NCI-H524 (cell line): ENCODE results near the gene LYZL1.
"Not testable (repeated sequence)": the region's sequence is repeated elsewhere in the genome, so short reads cannot be mapped to it uniquely, and the experiment has no call there.

Experiments
- DNase-seq, 2 experiments: peaks; one replicate each; lab custom pipeline; 2025; lab: John Stamatoyannopoulos, UW

The LYZL1 gene

DNA sequence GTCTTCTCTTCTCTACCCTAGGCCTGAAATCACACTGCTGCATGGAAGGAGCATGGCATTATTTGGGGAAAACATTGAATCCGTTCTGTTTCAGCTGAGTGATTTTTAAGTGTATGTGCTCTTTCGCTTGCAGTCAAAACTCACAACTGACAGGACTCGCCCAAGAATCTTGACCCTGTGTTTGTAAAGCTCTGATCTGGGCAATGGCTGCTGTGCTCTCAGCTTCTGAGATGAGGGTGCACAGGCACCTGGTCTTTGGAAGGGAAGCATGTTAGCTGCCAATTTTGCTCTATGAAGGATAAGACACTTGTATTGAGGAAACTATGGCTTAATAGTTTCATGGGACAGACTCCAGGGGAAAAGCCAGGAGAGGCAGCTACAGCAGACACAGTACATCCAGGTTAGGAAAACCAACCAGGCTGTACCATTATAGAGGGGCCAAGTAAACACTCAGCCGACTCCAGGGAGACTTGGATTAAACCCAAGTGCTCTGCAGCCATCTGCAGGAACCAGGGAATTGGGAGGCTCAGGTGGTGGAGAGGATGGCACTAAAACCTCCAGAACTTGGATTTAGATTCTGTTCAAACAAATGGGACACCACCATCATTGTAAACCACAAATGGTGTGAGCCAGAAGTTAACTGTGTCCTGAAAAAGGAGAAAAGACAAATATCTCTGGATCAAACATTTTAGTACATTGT is 43.3 kb downstream of the LYZL1 start:
- DNase-seq = no peak

DNA sequence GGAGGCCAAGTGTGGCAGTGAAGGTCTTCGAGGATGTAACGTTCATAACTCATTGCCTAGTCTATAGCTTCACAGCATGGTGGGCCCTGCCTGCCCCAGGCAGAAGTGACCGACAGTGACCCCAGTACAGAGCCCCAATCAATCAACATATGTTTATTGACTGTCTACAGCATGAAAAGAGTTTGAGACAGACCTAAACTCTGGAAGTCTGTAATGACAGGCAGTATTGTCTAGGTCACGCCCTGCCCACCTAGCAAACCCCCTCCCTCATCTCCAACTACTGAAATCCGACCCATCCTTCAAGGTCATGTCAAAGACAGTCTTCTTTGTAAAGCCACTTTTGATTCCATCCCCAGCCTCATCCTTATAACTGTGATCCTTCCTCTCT is 43.9 kb downstream of the LYZL1 start:
- DNase-seq = no peak

DNA sequence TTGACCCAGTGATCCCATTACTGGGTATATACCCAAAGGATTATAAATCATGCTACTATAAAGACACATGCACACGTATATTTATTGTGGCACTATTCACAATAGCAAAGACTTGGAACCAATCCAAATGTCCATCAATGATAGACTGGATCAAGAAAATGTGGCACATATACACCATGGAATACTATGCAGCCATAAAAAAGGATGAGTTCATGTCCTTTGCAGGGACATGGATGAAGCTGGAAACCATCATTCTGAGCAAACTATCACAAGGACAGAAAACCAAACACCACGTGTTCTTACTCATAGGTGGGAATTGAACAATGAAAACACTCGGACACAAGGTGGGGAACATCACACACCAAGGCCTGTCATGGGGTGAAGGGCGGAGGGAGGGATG is 48.7 kb downstream of the LYZL1 start:
- not testable (repeated sequence) for DNase-seq

DNA sequence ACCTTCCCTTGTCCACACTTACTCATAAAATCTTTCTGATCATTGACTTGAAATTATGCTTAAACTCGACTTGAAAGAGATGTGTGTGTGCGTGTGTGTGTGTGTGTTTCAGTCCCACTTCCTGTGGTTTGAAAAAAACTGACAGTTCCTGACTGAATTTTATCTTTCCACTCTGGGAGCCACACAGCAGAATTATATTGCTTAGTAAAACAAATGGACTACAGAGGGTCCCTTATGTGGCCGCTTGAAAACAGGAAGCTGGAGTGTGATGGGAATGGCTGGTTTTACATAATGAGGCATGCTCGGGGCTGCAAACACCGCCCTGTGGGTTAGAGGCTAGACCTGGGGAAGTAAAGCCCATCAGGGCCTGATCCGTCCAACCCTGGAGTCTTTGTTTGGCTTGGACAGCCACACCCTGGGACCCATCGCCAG is 54.8 kb downstream of the LYZL1 start:
- DNase-seq = no peak

DNA sequence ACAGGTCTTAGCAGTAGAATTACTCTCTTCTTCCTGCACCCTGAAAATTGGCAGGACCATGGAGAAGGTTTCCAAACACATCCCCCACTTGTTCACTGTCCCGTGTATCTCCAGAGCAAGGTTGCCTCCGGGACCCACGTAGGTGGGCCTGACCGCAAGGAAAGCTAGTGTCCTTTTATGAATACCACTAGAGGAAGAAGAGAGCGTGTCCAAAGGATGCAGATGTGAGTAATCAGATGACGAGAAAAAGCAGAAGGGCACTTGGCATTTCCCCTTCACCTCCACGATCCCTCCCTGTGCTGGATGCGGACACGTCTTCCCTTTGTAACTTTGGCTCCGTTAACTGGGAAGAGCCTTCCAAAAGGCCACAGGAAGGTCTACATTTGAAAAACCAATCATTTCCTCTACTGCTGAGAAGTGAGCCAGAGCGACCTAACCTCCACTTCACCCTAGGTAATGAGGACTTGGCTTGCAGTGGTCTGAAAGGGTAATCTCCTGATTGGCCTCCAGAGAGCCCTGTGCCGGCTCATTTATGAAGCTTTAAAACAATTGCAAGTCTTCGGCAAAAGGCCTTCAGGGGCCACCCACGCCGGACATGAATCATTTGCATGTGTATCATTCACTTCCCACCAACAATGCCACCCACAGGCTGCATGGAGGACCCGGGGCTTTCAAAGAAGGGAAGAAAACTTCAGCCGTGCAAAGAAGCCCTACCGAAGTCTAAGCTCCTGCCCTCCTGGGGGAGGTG is 55.4 kb downstream of the LYZL1 start:
- DNase-seq = no peak

DNA sequence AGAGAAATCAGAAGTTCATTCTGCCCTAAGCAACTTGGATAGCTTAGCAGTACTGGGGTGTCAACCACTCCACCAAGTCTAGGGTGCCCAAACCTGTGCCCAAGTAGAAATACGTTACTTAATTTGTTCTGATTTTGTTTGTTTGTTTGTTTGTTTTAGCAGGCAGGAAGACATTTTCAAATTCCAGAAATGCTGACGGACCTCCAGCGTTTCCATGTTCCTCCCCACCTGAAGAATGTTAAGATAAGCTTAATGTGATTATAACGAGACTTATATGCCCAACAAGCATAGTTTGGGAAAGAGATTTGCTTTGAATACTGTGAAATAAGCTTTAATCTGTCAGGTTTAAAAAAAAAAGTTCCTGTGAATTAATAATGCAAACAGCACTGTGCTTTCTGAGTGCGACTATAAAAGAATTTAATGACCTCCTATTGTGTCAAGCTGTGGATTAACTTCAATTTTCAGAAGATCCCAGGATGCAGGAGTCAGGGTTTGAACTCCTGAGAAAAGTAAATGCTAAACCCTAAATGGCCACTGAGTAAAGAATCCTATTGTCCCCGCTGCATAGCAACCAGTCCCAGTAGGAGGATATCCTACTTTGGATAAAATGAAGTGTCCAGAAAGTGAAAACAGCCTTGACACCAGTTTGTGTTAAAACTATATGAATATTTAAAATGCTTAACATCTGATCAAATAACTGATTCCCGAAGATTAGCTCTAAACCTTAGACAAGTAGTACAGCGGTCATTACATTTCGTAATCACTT is 56.5 kb downstream of the LYZL1 start:
- no peak for DNase-seq

DNA sequence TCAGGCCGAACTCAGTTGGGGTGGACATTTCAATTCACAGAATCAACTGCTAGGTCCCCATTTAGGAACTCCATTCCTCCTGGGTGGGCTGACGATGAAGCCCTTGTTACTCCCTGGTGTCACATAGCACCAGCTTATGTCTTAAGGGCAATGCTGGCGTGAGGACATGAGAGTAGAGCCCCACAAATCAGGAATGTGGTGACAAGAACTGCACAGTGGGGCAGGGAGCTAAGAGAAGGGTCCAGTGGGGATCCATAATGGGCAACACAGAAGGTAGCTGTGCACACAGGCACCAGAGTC is 57.0 kb downstream of the LYZL1 start:
- DNase-seq = no peak

DNA sequence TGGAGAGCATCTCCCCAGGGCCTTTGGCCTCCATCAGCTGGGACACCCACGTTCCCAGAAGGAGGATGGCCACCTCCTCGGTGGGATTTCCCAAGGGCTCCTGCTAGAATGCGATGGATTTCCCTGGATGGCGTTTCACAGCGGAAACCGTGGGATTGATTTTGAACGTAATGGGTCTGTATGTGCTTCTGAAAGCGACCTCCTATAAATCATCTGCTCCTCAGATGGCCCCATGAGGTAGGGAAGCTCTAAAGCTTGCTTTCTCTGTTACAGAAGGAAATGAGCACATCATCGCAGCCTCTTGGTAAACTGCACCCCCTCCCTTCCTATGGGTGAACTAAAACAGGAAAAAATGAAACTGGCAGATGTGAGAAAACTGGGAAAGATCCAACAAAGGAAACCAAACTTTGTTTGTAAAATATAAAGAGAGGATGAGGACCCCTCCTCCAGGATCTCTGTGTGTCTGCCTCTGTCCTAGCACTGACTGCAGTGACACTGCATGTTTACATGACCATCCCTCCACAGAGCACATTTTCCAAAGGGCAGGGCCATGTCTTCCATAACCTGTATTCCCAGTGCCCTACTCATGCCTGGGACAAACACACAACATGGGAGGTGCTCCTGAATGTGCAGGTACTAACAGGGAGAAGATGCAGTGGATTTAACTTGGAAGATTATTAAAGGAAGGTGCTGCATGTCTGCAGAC is 57.6 kb downstream of the LYZL1 start:
- no peak for DNase-seq

DNA sequence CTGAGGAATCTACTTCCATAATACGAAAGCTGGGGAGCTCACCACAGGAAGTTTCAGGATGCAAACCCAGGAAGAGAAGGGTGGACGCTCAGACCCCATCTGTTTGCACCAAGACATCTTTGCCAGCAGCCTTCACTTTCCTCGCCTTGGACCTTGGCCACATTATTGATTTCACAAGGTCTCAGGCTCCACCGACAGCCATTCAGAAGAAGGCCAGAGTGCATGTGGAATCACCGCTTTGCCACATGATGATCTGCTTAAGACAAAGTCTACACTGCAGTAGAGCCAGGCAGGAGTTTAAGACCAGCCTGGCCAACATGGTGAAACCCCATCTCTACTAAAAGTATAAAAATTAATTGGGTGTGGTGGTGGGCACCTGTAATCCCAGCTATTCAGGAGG is 60.0 kb downstream of the LYZL1 start:
- DNase-seq = no peak

DNA sequence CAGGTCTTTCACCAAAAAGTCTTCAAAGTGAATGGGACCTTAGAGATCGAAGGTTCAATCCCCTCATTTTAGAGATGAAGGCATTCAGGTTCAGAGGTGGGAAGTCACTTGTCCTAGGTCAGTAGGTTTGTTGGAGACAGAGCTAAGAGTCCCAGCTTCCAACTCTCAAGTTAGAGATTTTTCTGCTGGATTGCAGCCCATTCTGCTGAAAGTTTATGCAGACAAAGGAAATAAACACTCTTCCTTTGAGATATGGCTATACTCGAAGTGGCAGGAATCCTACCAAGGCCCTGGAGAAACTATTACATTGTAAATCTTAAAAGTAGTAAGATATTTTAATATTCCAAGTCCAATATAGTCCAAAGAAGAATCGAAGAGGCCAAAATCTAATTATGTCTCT is 64.4 kb downstream of the LYZL1 start:
- DNase-seq = no peak

DNA sequence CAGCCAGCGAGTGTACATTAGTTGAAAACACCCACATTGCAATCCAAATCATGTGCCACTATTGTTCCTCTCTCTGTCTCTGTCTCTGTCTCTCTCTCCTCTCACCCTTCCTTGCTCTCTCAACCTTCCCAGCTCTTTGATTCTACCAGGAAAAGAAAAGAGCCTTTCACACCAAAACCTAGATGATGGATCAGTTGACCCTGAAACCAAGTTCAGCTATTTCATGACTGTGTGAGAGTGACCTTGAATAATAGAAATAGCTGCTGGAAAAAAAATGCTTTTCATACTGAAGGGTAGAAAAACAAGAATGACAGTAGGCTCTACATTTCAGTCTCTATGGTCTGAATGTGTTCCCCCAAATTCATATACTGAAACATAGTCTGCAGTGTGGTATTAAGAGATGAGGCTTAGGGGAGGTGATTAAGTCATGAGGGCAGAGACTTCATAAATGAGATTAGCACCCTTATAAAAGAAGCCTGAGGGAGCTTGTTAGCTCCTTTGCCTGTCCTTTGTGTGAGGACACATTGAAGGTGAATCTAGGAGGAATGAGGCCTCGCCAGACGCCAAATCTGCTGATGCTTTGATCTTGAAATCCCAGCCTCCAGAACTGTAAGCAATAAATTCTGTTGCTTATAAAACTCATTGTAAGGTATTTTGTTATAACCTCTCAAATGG is 65.2 kb downstream of the LYZL1 start:
- no peak for DNase-seq

DNA sequence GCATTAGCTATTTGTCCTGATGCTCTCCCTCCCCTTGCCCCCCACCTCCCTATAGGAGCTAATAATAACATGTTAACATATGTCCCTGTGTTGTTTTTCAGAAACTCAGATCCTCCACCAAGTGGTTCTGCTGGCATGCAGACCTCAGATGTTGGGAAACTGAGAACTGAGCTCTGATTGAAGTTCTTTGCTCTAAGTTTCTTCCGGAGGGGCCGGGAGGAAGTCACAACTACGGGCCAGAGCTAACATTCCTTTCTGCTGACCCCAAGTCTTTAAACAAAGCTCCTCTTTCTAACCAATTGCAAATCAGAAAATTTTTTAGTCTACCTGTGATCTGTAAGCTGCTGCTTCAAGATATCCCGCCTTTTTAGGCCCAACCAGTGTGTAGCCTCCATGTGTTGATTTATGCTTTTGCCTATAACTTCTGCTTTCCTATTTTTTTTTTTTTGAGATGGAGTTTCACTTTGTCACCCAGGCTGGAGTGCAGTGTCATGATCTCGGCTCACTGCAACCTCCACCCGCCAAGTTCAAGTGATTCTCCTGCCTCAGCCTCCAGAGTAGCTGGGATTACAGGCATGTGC is 66.6 kb downstream of the LYZL1 start:
- no peak for DNase-seq

DNA sequence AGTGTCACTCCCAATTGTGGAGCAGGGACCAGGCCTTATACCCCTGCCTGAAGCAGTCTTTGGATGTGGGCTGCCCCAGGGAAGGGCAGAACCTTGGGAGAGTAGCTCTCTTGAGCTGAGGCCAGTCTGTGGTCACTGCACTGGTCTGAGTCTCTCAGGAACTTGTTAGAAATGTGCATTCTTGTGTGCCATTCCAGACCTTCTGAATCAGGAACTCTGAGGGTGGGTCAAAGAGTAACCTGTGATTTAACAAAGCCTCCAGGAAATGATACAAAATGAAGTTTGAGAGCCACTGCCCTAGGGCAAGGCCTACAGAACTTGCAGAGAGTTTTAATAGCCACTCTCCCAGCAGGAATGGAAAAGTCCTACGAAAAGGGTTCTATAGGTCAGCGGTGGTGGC is 68.1 kb downstream of the LYZL1 start:
- DNase-seq = no peak

DNA sequence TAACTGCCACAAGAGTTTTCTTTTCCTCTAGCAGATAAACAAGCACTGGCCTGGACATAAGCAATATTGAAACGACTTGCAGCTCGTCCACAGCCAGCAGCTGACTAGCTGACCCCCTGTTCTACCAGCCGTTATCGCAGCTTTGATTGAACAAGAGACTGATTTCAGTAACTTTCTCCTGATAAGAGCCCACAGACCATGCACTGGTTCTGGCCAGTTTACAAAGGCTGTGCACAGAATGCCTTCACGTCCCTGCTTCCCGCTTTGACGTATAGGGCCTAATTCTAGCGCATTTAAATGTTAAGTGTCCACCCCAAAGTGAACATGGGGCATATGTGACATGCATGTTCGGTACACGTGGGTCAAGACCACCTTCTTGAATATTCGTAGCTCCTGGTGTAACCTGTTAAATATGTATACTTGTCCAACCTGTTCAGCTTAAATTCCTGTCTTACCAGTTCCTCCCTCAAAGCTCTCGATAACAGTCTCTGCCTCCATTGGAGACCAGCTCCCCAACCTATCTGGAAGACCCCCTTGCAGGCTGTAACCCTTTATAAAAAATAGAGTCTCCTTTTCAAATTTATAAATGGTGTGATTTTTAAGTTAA is 69.2 kb downstream of the LYZL1 start:
- DNase-seq = no peak

DNA sequence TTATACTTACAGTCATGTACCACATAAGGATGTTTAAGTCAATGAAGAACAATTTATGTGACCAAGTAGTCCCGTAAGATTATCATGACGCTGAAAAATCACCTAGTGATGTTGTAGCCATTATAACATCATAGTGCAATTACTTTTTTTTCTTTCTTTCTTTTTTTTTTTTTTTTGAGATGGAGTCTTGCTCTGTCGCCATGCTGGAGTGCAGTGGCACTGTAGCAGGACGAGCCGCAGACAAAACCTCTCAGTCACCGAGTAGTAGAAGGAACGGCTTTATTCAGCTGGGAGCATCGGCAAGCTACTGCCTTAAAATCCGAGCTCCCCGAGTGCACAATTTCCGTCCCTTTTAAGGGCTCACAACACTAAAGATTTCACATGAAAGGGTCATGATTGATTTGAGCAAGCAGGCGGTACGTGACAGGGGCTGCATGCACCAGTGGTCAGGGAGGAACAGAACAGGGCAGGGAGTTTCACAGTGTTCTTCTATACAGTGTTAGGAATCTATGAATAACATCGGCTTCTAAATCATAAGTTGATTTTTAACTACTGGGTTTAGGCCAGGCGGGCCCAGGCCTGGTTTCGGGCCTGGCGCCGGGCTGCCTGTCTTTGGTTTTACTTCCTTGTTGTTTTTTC is 71.5 kb downstream of the LYZL1 start:
- not testable (repeated sequence) for DNase-seq
